Measurements from ENCODE around the gene CCDC116.

CCDC116 gene

DNA sequence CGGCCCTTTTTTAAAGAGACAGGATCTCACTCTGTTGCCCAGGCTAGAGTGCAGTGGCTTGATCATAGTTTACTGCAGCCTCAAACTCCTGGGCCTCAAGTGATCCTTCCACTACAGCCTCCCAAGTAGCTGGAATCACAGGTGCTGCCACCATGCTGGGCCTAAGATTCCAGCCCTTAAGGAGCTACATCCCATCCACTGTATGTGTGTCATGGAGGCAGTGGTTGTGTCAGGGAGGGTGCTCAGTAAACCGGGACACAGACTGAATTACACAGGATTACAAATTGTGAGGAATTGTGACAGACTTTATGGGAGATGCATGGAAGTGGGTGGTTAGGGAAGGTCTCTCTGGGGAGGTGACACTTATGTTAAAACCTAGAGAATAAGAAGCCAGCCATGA, 31.2 kb downstream of the CCDC116 start:
- H3K27ac ChIP-seq, result no peak overlapping the region
- H3K4me3 ChIP-seq (ENCODE audit: low read depth in 1 of 2, low read length in 1 of 2), result no peak overlapping the region
- H3K36me3 ChIP-seq, result no peaks in the 10 kb centered on the region
- no peaks in the 10 kb centered on the region for H3K27me3 ChIP-seq
- TF ChIP-seq, protein P1, sequence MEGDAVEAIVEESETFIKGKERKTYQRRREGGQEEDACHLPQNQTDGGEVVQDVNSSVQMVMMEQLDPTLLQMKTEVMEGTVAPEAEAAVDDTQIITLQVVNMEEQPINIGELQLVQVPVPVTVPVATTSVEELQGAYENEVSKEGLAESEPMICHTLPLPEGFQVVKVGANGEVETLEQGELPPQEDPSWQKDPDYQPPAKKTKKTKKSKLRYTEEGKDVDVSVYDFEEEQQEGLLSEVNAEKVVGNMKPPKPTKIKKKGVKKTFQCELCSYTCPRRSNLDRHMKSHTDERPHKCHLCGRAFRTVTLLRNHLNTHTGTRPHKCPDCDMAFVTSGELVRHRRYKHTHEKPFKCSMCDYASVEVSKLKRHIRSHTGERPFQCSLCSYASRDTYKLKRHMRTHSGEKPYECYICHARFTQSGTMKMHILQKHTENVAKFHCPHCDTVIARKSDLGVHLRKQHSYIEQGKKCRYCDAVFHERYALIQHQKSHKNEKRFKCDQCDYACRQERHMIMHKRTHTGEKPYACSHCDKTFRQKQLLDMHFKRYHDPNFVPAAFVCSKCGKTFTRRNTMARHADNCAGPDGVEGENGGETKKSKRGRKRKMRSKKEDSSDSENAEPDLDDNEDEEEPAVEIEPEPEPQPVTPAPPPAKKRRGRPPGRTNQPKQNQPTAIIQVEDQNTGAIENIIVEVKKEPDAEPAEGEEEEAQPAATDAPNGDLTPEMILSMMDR (IDR thresholded peaks at IDR 0.05), result no peak
- H3K4me1 ChIP-seq (ENCODE audit: control insufficient read depth in 1 of 2, insufficient read depth in 1 of 2, low read depth in 1 of 2, low read length in 1 of 2), result peaks cover 11 to 12% of the 10 kb centered on the region in 2 experiments
- H3K9me3 ChIP-seq, result no peaks in the 10 kb centered on the region

- no peaks in the 10 kb centered on the region for H3K9me3 ChIP-seq
- TF ChIP-seq, protein P1 (IDR thresholded peaks at IDR 0.05), result no peak
- H3K27ac ChIP-seq, result peak overlapping the region; percentile 95
- peak overlapping the region; percentile 83 to 94 for H3K4me3 ChIP-seq (ENCODE audit: low read depth in 1 of 2, low read length in 1 of 2)
- H3K4me1 ChIP-seq (ENCODE audit: control insufficient read depth in 1 of 2, insufficient read depth in 1 of 2, low read depth in 1 of 2, low read length in 1 of 2), result peaks cover 11 to 12% of the 10 kb centered on the region in 2 experiments
- no peaks in the 10 kb centered on the region for H3K36me3 ChIP-seq
- H3K27me3 ChIP-seq, result no peaks in the 10 kb centered on the region
Observed at GRCh38 chr22:21665047-21665851, 32.7 kb downstream of the CCDC116 start.

GRCh38 chr22:21666786-21667185, 34.2 kb downstream of the CCDC116 start:
- Histone ChIP-seq H3K9me3 (no peaks in the 10 kb centered on the region), H3K27ac (peak overlapping the region; percentile 95), H3K36me3 (peaks cover 15% of the 10 kb centered on the region), H3K4me3 (ENCODE audit: low read depth in 1 of 2, low read length in 1 of 2) (peak overlapping the region; percentile 83 to 94), H3K27me3 (no peaks in the 10 kb centered on the region), H3K4me1 (ENCODE audit: control insufficient read depth in 1 of 2, insufficient read depth in 1 of 2, low read depth in 1 of 2, low read length in 1 of 2) (peaks cover 11 to 12% of the 10 kb centered on the region in 2 experiments)
- TF ChIP-seq, protein P1 (IDR thresholded peaks at IDR 0.05), result no peak

- H3K4me3 ChIP-seq (ENCODE audit: low read depth in 1 of 2, low read length in 1 of 2), result no peak overlapping the region
- H3K4me1 ChIP-seq (ENCODE audit: control insufficient read depth in 1 of 2, insufficient read depth in 1 of 2, low read depth in 1 of 2, low read length in 1 of 2), result peaks cover 11 to 15% of the 10 kb centered on the region in 2 experiments
- no peaks in the 10 kb centered on the region for H3K9me3 ChIP-seq
- no peaks in the 10 kb centered on the region for H3K27me3 ChIP-seq
- H3K27ac ChIP-seq, result no peak overlapping the region
- H3K36me3 ChIP-seq, result peaks cover 37% of the 10 kb centered on the region
- TF ChIP-seq, protein P1 (IDR thresholded peaks at IDR 0.05), result no peak
Observed at GRCh38 chr22:21669026-21669425, 36.5 kb downstream of the CCDC116 start.

GRCh38 chr22:21672107-21672629, 39.6 kb downstream of the CCDC116 start:
- Histone ChIP-seq H3K4me3 (ENCODE audit: low read depth in 1 of 2, low read length in 1 of 2) (no peak overlapping the region), H3K9me3 (no peaks in the 10 kb centered on the region), H3K4me1 (ENCODE audit: control insufficient read depth in 1 of 2, insufficient read depth in 1 of 2, low read depth in 1 of 2, low read length in 1 of 2) (peaks cover 0 to 4% of the 10 kb centered on the region in 2 experiments), H3K27me3 (no peaks in the 10 kb centered on the region), H3K36me3 (peaks cover 63% of the 10 kb centered on the region), H3K27ac (no peak overlapping the region)
- TF ChIP-seq, protein P1 (IDR thresholded peaks at IDR 0.05), result no peak

Data from neutrophil (primary cell).